ENCODE measurements around the gene DDX24. TPM values are rescaled to one million over a fixed set of nuclear protein-coding genes. Genes with fewer than 3 reads are reported as not detected.

The DDX24 gene
- total and polyA plus RNA-seq, 9 of the 15 experiments (the other 6 are each of a cell fraction or from before 2014, with no cell fraction given): 82.4 to 175 (median 122) TPM

DNA sequence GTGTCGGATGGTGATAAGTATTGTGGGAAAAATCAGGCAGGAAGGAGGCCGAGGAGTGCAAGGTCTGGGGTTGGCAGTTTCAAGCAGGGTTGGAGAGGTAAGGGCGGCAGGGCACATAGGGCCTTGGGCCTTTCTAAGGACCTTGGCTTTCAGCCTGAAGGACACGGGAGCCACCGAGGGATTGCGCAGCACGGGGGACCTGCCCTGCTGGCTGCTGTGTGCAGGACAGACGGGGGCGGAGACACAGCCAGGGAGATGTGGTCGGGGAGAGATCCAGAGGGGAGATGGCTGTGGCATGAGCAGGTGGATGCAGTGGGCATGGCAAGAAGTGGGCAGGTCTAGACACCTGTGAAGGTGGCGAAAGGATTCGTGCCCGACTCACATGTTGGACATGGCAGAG, 40.2 kb downstream of the DDX24 start (continued):
- TF ChIP-seq, protein P1, sequence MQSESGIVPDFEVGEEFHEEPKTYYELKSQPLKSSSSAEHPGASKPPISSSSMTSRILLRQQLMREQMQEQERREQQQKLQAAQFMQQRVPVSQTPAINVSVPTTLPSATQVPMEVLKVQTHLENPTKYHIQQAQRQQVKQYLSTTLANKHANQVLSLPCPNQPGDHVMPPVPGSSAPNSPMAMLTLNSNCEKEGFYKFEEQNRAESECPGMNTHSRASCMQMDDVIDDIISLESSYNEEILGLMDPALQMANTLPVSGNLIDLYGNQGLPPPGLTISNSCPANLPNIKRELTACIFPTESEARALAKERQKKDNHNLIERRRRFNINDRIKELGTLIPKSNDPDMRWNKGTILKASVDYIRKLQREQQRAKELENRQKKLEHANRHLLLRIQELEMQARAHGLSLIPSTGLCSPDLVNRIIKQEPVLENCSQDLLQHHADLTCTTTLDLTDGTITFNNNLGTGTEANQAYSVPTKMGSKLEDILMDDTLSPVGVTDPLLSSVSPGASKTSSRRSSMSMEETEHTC (IDR thresholded peaks at IDR 0.05): no peak

GRCh38 chr14:94040247-94040646, 40.8 kb downstream of the DDX24 start:
- H3K27me3 ChIP-seq (ENCODE audit: control insufficient read depth in 2 of 2, insufficient read depth in 2 of 2, low read length in 2 of 2): peaks cover 4 to 15% of the 10 kb centered on the region in 2 experiments; a peak in 4 of 5 replicates
- DNase-seq (ENCODE audit: extremely low read depth in 1 of 4, low spot score in 3 of 4) (no peak), ATAC-seq (no peak), FAIRE-seq (no peak)
- no peak overlapping the region for H3K4me2 ChIP-seq (ENCODE audit: insufficient read depth, low read length)
- TF ChIP-seq KDM2B (CRISPR knock-in tag; IDR thresholded peaks at IDR 0.05): no peak
- no peak for TF ChIP-seq ZSCAN29 (IDR thresholded peaks at IDR 0.05)
- TF ChIP-seq FIP1L1 (IDR thresholded peaks at IDR 0.05; ENCODE audit: low read depth, low read length, poor library complexity, severe bottlenecking): no peak
- no peak for TF ChIP-seq SMARCC2 (IDR thresholded peaks at IDR 0.05; ENCODE audit: low read depth)
- TF ChIP-seq MTA3 (IDR thresholded peaks at IDR 0.05; ENCODE audit: borderline replicate concordance): no peak
- TF ChIP-seq EZH2 (IDR thresholded peaks at IDR 0.05; ENCODE audit: borderline replicate concordance, low read depth, low read length): no peak
- TF ChIP-seq MYNN (IDR thresholded peaks at IDR 0.05): no peak
- no peak for TF ChIP-seq MYNN (CRISPR knock-in tag; IDR thresholded peaks at IDR 0.05)
- TF ChIP-seq HDAC2 (IDR thresholded peaks at IDR 0.05): no peak
- no peak for TF ChIP-seq NR3C1 (CRISPR knock-in tag; IDR thresholded peaks at IDR 0.05)
- TF ChIP-seq CXXC5 (CRISPR knock-in tag; IDR thresholded peaks at IDR 0.05): no peak
- TF ChIP-seq CCAR2 (IDR thresholded peaks at IDR 0.05; ENCODE audit: low read depth, low read length): no peak
- no peak for TF ChIP-seq XRCC4 (IDR thresholded peaks at IDR 0.05; ENCODE audit: extremely low read depth, insufficient read depth, insufficient read length)
- POLR2A ChIA-PET: no interaction called here
- H3K4me1 ChIP-seq (replicated peaks in 1 of 2; ENCODE audit: control insufficient read depth in 2 of 2, insufficient read depth in 2 of 2, low read length in 2 of 2): peaks cover 0 to 6% of the 10 kb centered on the region in 2 experiments; a peak in 2 of 5 replicates
- intact Hi-C loops (cut with micrococcal nuclease) (no loop called here), in situ Hi-C loops (cut with MboI) (no loop called here)
- H4K20me1 ChIP-seq (replicated peaks; ENCODE audit: control insufficient read depth, insufficient read depth, low read length): no peaks in the 10 kb centered on the region; the same call in 1 of the 2 replicates
- no peak overlapping the region for H2AFZ ChIP-seq (ENCODE audit: low read depth, low read length)
- H3K27ac ChIP-seq (ENCODE audit: extremely low read depth, low read depth, low read length): no peak overlapping the region
- H3K9me3 ChIP-seq (replicated peaks; ENCODE audit: control insufficient read depth, insufficient read depth, low read depth, low read length): no peaks in the 10 kb centered on the region
- no TSS peak for BruUV-seq (replicated peaks)
- H3K79me2 ChIP-seq (ENCODE audit: control insufficient read depth, insufficient read depth, low read length): no peaks in the 10 kb centered on the region
- no peak overlapping the region for H3K9ac ChIP-seq (ENCODE audit: insufficient read depth in 1 of 2, low read depth in 2 of 2, low read length in 2 of 2)
- H3K36me3 ChIP-seq (ENCODE audit: control insufficient read depth, insufficient read depth, low read length): 0 out of 3 replicates have a peak, but pooled peaks cover 5% of the 10 kb centered on the region
- 0% methylated on average over 2 of the region's 5 CpGs for whole genome bisulfite sequencing (ENCODE audit: insufficient coverage, low coverage, missing lambda C conversion rate)
- CTCF ChIA-PET (ENCODE audit: low intra/inter-chr PET ratio): no interaction called here
- no peaks in the 10 kb centered on the region for H3K9me1 ChIP-seq (ENCODE audit: control insufficient read depth, insufficient read depth, low read length)
- no peak overlapping the region for H3K4me3 ChIP-seq
